ENCODE results near the gene GTF2A1L. TPM values are rescaled to one million over a fixed set of nuclear protein-coding genes. Genes with fewer than 3 reads are reported as not detected.

GTF2A1L gene
- total and polyA plus RNA-seq, 2 donors (not counting 3 experiments of a cell fraction or from before 2014, with no cell fraction given): 0.46 TPM; not detected in 1

GRCh38 chr2:48600204-48600813, 17.3 kb upstream of the GTF2A1L start:
- Histone ChIP-seq H3K79me2 (ENCODE audit: control insufficient read depth, insufficient read depth, low read length) (no peaks in the 10 kb centered on the region), H3K27ac (ENCODE audit: insufficient read depth, low read depth, low read length) (no peak overlapping the region), H3K4me2 (ENCODE audit: insufficient read depth, low read length) (no peak overlapping the region), H4K20me1 (replicated peaks; ENCODE audit: control insufficient read depth, extremely low read depth, insufficient read depth, low read length) (no peaks in the 10 kb centered on the region), H3K9me3 (replicated peaks; ENCODE audit: control insufficient read depth, insufficient read depth, low read length) (no peaks in the 10 kb centered on the region), H3K27me3 (ENCODE audit: control insufficient read depth in 2 of 2, insufficient read depth in 2 of 2, low read length in 2 of 2) (no peaks in the 10 kb centered on the region), H3K36me3 (ENCODE audit: control insufficient read depth in 2 of 2, extremely low read depth in 1 of 2, insufficient read depth in 2 of 2, low read length in 2 of 2) (no peaks in the 10 kb centered on the region), H3K9ac (replicated peaks; ENCODE audit: extremely low read depth, insufficient read depth, low read length) (no peak overlapping the region), H3K4me1 (ENCODE audit: control insufficient read depth, extremely low read depth, insufficient read depth, low read length) (no peaks in the 10 kb centered on the region), H2AFZ (ENCODE audit: low read depth, low read length) (no peak overlapping the region), H3K4me3 (replicated peaks in 1 of 3; ENCODE audit: insufficient read depth in 1 of 3, low read depth in 1 of 3, low read length in 3 of 3) (no peak overlapping the region), H3K9me1 (replicated peaks; ENCODE audit: control insufficient read depth, extremely low read depth, insufficient read depth, low read length) (no peaks in the 10 kb centered on the region)
- ChIA-PET CTCF (interaction anchor here (0.7 to 2.8 kb wide), 14 partner anchors 8 to 1891 kb away, joined by 3 to 36 read pairs (median 4); no protein-coding TSS in a partner anchor), POLR2A (no interaction called here)
- FAIRE-seq (peak; percentile 87), DNase-seq (ENCODE audit: low read depth, low spot score) (peak; percentile 78)
- no TSS peak for BruUV-seq (replicated peaks)
- intact Hi-C loops (cut with micrococcal nuclease) (loop anchor here (1.0 to 5.0 kb wide), 3 partner anchors 346 to 1892 kb away; no protein-coding TSS in a partner anchor), dilution Hi-C loops (cut with MboI; ENCODE audit: extremely low pct_ligation_motif_present, low sequenced_read_pairs) (no loop called here)
- no peak for TF ChIP-seq MAX (IDR thresholded peaks at IDR 0.05; ENCODE audit: insufficient read depth, insufficient read length)
- no peak for TF ChIP-seq EZH2 (IDR thresholded peaks at IDR 0.05; ENCODE audit: borderline replicate concordance, low read depth, low read length, severe bottlenecking)
- TF ChIP-seq CTCF (IDR thresholded peaks at IDR 0.05; ENCODE audit: extremely low read depth in 1 of 2, insufficient read depth in 1 of 2, low read depth in 1 of 2, low read length in 2 of 2): peak; percentile 43 to 61

GRCh38 chr2:48600917-48601316, 16.7 kb upstream of the GTF2A1L start:
- no TSS peak for BruUV-seq (replicated peaks)
- no peak for DNase-seq (ENCODE audit: low read depth, low spot score)
- TF ChIP-seq JUN (IDR thresholded peaks at IDR 0.05; ENCODE audit: borderline replicate concordance, insufficient read depth, insufficient read length, low read depth) (no peak), EZH2 (IDR thresholded peaks at IDR 0.05; ENCODE audit: borderline replicate concordance, low read depth, low read length, severe bottlenecking) (no peak), CTCF (IDR thresholded peaks at IDR 0.05; ENCODE audit: extremely low read depth in 1 of 2, insufficient read depth in 1 of 2, low read depth in 1 of 2, low read length in 2 of 2) (no peak)
- Histone ChIP-seq H3K9ac (replicated peaks; ENCODE audit: extremely low read depth, insufficient read depth, low read length) (no peak overlapping the region), H4K20me1 (replicated peaks; ENCODE audit: control insufficient read depth, extremely low read depth, insufficient read depth, low read length) (no peaks in the 10 kb centered on the region), H3K27ac (ENCODE audit: insufficient read depth, low read depth, low read length) (no peak overlapping the region), H3K9me1 (replicated peaks; ENCODE audit: control insufficient read depth, extremely low read depth, insufficient read depth, low read length) (no peaks in the 10 kb centered on the region), H3K27me3 (ENCODE audit: control insufficient read depth in 2 of 2, insufficient read depth in 2 of 2, low read length in 2 of 2) (no peaks in the 10 kb centered on the region), H3K4me2 (ENCODE audit: insufficient read depth, low read length) (no peak overlapping the region), H2AFZ (ENCODE audit: low read depth, low read length) (no peak overlapping the region), H3K36me3 (ENCODE audit: control insufficient read depth in 2 of 2, extremely low read depth in 1 of 2, insufficient read depth in 2 of 2, low read length in 2 of 2) (no peaks in the 10 kb centered on the region), H3K79me2 (ENCODE audit: control insufficient read depth, insufficient read depth, low read length) (no peaks in the 10 kb centered on the region), H3K4me1 (ENCODE audit: control insufficient read depth, extremely low read depth, insufficient read depth, low read length) (no peaks in the 10 kb centered on the region), H3K4me3 (replicated peaks in 1 of 3; ENCODE audit: insufficient read depth in 1 of 3, low read depth in 1 of 3, low read length in 3 of 3) (no peak overlapping the region), H3K9me3 (replicated peaks; ENCODE audit: control insufficient read depth, insufficient read depth, low read length) (no peaks in the 10 kb centered on the region)
- POLR2A ChIA-PET: no interaction called here
- FAIRE-seq: no peak
- dilution Hi-C loops (cut with MboI; ENCODE audit: extremely low pct_ligation_motif_present, low sequenced_read_pairs) (no loop called here), intact Hi-C loops (cut with micrococcal nuclease) (loop anchor here (1.0 to 5.0 kb wide), 3 partner anchors 345 to 1891 kb away; no protein-coding TSS in a partner anchor)
- CTCF ChIA-PET: interaction anchor here (0.9 to 2.8 kb wide), 10 partner anchors 9 to 1802 kb away, joined by 3 to 36 read pairs (median 6); no protein-coding TSS in a partner anchor
